Uterus (tissue), 4 donors: ENCODE results near the gene AIFM3. TPM values are rescaled to one million over a fixed set of nuclear protein-coding genes. Genes with fewer than 3 reads are reported as not detected.

Experiments
- DNase-seq, 2 donors: peaks; one replicate each; pipeline ENCODE4 v3.0.0-alpha.2; 2019 to 2020
- H3K27ac ChIP-seq, 2 donors: fragments of 200-600 bp; sonication (generic); 1 replicate in 1 of 2; 2 replicates in 1 of 2; pipeline ENCODE4 v1.5.1; 2016 to 2018
- H3K27me3 ChIP-seq, 2 donors: fragments of 200-600 bp; sonication (generic); one replicate each; pipeline ENCODE4 v1.5.1; 2018 to 2019; ENCODE audit warnings: control low read depth in 1 of 2
- H3K36me3 ChIP-seq, 2 donors: fragments of 200-600 bp; sonication (generic); one replicate each; pipeline ENCODE4 v1.5.1; 2019; ENCODE audit warnings: control low read depth in 1 of 2
- H3K4me1 ChIP-seq, 2 donors: fragments of 200-600 bp; sonication (generic); one replicate each; pipeline ENCODE4 v1.5.1; 2018 to 2019; ENCODE audit warnings: control low read depth in 1 of 2
- H3K4me3 ChIP-seq, 2 donors: fragments of 200-600 bp; sonication (generic); 1 replicate in 1 of 2; 2 replicates in 1 of 2; pipeline ENCODE4 v1.5.1; 2018 to 2019; ENCODE audit warnings: mild to moderate bottlenecking in 1 of 2
- H3K9me3 ChIP-seq, 2 donors: fragments of 200-600 bp; sonication (generic); one replicate each; pipeline ENCODE4 v1.5.1; 2019; ENCODE audit warnings: control low read depth in 1 of 2
- POLR2A ChIP-seq, 2 donors: fragments of 450-650 bp; IDR thresholded peaks; one replicate each; pipeline ENCODE4 v1.6.1; 2016; ENCODE audit warnings: antibody characterized with exemption in 2 of 2, mild to moderate bottlenecking in 1 of 2, moderate library complexity in 1 of 2
- intact Hi-C: fragments of 100-400 bp; cut with DNase I; formaldehyde crosslinking; loops from one replicate; pipeline ENCODE4 v1.15.1; 2023; ENCODE audit warnings: low total_unique reads
- total RNA-seq, 4 donors: library from RNA; depleted of rRNA in 3 of 4; stranded (reverse); fragments of >200 nt in 3 of 4; gene quantifications; one replicate each; pipeline versions ENCODE4 v1.1.0 to v1.2.4, GENCODE V29; 2014 to 2023
- TF ChIP-seq, protein P1 (sequence below), 4 experiments: fragments of 200-600 bp in 2 of 4; fragments of 450-650 bp in 2 of 4; sonication (generic) in 2 of 4; IDR thresholded peaks; one replicate each; pipeline ENCODE4 v1.5.1; 2016 to 2019; ENCODE audit warnings: antibody characterized with exemption in 4 of 4, mild to moderate bottlenecking in 2 of 4, moderate library complexity in 1 of 4
- donor health status: DM: yes; HTN: yes; CAD: no.

AIFM3 gene, protein sequence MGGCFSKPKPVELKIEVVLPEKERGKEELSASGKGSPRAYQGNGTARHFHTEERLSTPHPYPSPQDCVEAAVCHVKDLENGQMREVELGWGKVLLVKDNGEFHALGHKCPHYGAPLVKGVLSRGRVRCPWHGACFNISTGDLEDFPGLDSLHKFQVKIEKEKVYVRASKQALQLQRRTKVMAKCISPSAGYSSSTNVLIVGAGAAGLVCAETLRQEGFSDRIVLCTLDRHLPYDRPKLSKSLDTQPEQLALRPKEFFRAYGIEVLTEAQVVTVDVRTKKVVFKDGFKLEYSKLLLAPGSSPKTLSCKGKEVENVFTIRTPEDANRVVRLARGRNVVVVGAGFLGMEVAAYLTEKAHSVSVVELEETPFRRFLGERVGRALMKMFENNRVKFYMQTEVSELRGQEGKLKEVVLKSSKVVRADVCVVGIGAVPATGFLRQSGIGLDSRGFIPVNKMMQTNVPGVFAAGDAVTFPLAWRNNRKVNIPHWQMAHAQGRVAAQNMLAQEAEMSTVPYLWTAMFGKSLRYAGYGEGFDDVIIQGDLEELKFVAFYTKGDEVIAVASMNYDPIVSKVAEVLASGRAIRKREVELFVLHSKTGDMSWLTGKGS
- total RNA-seq: 1 to 10 TPM in 2 of 4 donors, not detected in 2; 3.2 to 3.4 TPM

DNA sequence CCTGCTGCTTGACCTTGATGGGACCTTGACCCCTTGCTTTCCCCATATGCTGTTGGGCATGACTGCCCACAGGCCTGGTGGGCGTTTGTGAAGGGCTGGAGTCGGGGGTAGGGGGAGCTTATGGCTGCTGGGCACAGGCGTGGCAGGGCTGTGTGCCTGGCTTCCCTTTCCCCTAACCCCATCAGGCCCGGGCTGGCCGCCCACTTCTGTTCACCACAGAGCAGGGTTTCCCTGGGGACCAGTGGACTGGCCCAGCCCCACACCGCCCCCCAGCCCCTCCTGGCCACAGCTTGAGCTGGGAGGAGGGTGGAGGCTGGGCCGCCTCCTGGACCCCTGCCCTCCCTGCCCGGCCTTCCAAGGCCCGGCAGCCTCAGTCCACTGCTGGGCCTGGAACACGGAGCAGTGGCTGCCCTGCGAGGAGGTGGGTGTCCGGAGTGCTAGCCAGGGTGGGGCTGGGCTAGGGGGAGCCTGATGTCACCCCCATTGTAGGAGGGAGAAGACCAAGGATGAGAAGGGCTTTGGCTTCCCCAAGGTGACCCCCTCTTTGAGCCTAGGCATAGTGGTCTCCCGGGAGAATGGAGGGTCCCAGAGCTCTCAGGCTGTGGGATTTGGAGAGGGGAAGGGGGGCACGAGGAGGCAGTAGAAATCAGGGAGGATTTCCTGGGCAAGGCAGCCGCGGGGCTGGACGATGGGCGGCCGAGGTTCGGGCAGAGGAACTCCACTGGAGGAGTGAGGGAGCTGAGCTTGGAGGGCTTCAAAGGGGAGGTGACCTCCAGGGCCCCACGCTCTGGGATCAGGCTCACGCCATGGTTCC, at the start of gene AIFM3:
AIFM3 (plus strand) TSS at position 373 of the 814 bp plus-strand sequence. CDS start 690 bp downstream, outside the sequence.
- no peaks in the 10 kb centered on the region for H3K36me3 ChIP-seq
- no peak within 1 kb of the TSS for H3K4me3 ChIP-seq
- H3K27me3 ChIP-seq: peaks cover 0 to 11% of the 10 kb centered on the region in 2 donors
- TF ChIP-seq, protein P1, sequence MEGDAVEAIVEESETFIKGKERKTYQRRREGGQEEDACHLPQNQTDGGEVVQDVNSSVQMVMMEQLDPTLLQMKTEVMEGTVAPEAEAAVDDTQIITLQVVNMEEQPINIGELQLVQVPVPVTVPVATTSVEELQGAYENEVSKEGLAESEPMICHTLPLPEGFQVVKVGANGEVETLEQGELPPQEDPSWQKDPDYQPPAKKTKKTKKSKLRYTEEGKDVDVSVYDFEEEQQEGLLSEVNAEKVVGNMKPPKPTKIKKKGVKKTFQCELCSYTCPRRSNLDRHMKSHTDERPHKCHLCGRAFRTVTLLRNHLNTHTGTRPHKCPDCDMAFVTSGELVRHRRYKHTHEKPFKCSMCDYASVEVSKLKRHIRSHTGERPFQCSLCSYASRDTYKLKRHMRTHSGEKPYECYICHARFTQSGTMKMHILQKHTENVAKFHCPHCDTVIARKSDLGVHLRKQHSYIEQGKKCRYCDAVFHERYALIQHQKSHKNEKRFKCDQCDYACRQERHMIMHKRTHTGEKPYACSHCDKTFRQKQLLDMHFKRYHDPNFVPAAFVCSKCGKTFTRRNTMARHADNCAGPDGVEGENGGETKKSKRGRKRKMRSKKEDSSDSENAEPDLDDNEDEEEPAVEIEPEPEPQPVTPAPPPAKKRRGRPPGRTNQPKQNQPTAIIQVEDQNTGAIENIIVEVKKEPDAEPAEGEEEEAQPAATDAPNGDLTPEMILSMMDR (IDR thresholded peaks at IDR 0.05): no peak
- no peak for TF ChIP-seq POLR2A (IDR thresholded peaks at IDR 0.05)
- no peaks in the 10 kb centered on the region for H3K9me3 ChIP-seq
- no peak within 1 kb of the TSS for H3K27ac ChIP-seq
- intact Hi-C loops: no loop called here
- no peak for DNase-seq
- no peaks in the 10 kb centered on the region for H3K4me1 ChIP-seq

DNA sequence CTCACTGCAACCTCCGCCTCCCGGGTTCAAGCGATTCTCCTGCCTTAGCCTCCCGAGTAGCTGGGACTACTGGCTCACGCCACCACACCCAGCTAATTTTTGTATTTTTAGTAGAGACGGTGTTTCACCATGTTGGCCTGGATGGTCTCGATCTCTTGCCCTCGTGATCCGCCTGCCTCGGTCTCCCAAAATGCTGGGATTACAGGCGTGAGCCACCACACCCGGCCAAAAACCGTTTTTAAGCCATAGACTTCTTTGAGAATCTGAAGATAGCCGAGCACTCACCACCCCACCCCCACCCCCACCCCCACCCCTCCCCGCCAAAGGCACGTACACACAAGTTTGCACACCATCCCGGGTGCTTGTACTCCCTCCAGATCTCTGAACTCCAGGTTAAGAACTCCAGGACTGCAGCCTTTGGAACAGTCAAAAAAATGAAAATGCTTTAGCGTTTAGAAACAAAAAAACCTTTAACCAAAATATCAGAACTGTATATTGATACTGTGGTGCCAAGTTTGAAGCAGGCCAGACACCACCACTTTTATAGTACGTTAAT, 48.3 kb upstream of the AIFM3 start:
- H3K27ac ChIP-seq: peak overlapping the region in 1 of 2 donors; percentile 91
- intact Hi-C loops: no loop called here
- H3K9me3 ChIP-seq: no peaks in the 10 kb centered on the region
- H3K4me1 ChIP-seq: peaks cover 0 to 3% of the 10 kb centered on the region in 2 donors
- no peaks in the 10 kb centered on the region for H3K27me3 ChIP-seq
- peak overlapping the region; percentile 77 to 92 for H3K4me3 ChIP-seq
- no peak for TF ChIP-seq POLR2A (IDR thresholded peaks at IDR 0.05)
- TF ChIP-seq, protein P1 (IDR thresholded peaks at IDR 0.05): no peak
- no peak for DNase-seq
- H3K36me3 ChIP-seq: no peaks in the 10 kb centered on the region

DNA sequence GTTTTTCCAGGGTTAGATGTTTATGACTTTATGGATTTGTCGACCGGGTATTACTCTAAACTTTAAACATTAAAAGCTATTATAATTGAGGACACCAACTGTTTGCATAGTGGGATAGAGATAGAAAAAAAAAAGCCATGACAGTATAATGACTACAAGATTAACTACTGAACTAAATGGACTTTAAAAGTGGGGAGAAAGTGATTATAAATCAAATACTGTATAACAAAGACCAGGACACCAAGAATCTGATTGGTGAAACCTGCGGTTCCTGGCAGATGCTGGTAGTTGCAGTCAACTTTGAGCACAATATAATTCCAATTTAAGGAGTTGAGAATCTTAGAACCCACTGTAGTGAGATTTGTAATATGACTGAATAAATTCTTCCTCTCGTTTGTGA, 47.3 kb upstream of the AIFM3 start:
- Histone ChIP-seq H3K4me1 (peaks cover 0 to 3% of the 10 kb centered on the region in 2 donors), H3K9me3 (no peaks in the 10 kb centered on the region), H3K27ac (no peak overlapping the region), H3K4me3 (peak overlapping the region; percentile 77 to 92), H3K36me3 (no peaks in the 10 kb centered on the region), H3K27me3 (no peaks in the 10 kb centered on the region)
- intact Hi-C loops: no loop called here
- TF ChIP-seq, protein P1 (IDR thresholded peaks at IDR 0.05): no peak
- no peak for TF ChIP-seq POLR2A (IDR thresholded peaks at IDR 0.05)
- DNase-seq: no peak

DNA sequence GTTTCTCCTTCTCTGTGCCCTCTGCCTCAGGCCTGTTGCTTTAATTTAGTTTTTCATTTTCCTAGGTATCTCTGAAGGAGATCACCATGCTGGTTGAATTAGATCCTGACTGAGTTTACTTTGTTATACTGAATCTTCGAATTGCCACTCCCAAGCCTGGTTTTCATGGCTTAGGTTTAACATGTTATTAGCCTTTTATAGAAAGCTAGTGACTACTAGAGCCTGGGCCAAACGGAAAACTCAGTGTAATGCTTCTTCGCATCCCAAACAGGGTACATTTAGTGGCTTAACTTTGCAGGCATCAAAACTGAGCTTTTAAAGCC, 46.2 kb upstream of the AIFM3 start:
- no peaks in the 10 kb centered on the region for H3K27me3 ChIP-seq
- intact Hi-C loops: no loop called here
- H3K4me3 ChIP-seq: peak overlapping the region; percentile 77 to 92
- DNase-seq: no peak
- no peaks in the 10 kb centered on the region for H3K9me3 ChIP-seq
- TF ChIP-seq, protein P1 (IDR thresholded peaks at IDR 0.05): no peak
- no peak for TF ChIP-seq POLR2A (IDR thresholded peaks at IDR 0.05)
- H3K36me3 ChIP-seq: no peaks in the 10 kb centered on the region
- no peak overlapping the region for H3K27ac ChIP-seq
- peaks cover 0 to 3% of the 10 kb centered on the region in 2 donors for H3K4me1 ChIP-seq
